H1 (cell line): ENCODE data around the gene YWHAG.

ENCODE experiments used
- CEBPB ChIP-seq: IDR thresholded peaks from 2 replicates; pipeline ENCODE4 v1.6.1; 2012; ENCODE audit warnings: low read depth, low read length
- EZH2 ChIP-seq: fragments of 200-600 bp; sonication (generic); IDR thresholded peaks from 2 replicates; pipeline ENCODE4 v1.7.1; 2012; ENCODE audit warnings: low read depth, mild to moderate bottlenecking, moderate library complexity, low read length, inconsistent platforms; ENCODE audit not compliant: severe bottlenecking
- NANOG ChIP-seq: IDR thresholded peaks from 2 replicates; pipeline ENCODE4 v1.6.1; 2011; ENCODE audit warnings: low read length, low read depth, mild to moderate bottlenecking, inconsistent platforms; ENCODE audit not compliant: insufficient read depth, poor library complexity, severe bottlenecking
- NRF1 ChIP-seq: IDR thresholded peaks from 2 replicates; pipeline ENCODE4 v1.6.1; 2011; ENCODE audit warnings: mild to moderate bottlenecking, low read depth, low read length, improper control_type of control experiment
- POLR2AphosphoS5 ChIP-seq: IDR thresholded peaks from 2 replicates; pipeline ENCODE4 v1.6.1; 2011; ENCODE audit warnings: low read depth, low read length
- SUZ12 ChIP-seq: fragments of 200-600 bp; sonication (generic); IDR thresholded peaks from 2 replicates; pipeline ENCODE4 v1.6.1; 2012; ENCODE audit warnings: mild to moderate bottlenecking, inconsistent platforms, low read length, moderate library complexity, mixed read lengths
- TF ChIP-seq, protein P1 (sequence below), 3 experiments: IDR thresholded peaks; 1 replicate in 2 of 3; 2 replicates in 1 of 3; pipeline versions ENCODE4 v1.5.1 to v1.6.1; 2011; ENCODE audit warnings: low read length in 3 of 3, mild to moderate bottlenecking in 3 of 3, inconsistent platforms in 2 of 3, low read depth in 1 of 3, moderate library complexity in 1 of 3; ENCODE audit not compliant: insufficient read depth in 1 of 3; ENCODE audit errors: control extremely low read depth in 1 of 3
- TF ChIP-seq, protein P2 (sequence below): IDR thresholded peaks from 2 replicates; pipeline ENCODE4 v1.6.1; 2012; ENCODE audit warnings: low read length, inconsistent platforms
- TF ChIP-seq, protein P3 (sequence below): IDR thresholded peaks from 2 replicates; pipeline ENCODE4 v1.6.1; 2012; ENCODE audit warnings: inconsistent platforms

DNA sequence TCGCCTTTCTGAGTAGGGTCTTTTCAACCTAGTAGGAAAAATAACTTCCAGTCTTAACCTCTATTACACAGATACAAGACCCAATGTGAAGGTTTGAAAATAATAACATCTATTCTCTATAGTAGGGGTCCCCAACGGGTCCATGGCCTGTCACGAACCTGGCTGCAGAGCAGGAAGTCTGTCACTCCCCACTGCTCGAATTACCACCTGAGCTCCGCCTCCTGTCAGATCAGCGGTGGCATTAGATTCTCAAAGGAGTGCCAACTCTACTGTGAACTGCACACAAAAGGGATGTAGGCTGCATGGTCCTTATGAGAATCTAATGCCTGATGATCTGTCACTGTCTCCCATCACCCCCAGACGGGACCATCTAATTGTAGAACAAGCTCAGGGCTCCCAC is 7.4 kb downstream of the YWHAG start:
- TF ChIP-seq POLR2AphosphoS5 (no peak), NRF1 (no peak), CEBPB (no peak), EZH2 (no peak), SUZ12 (no peak), NANOG (no peak)
- TF ChIP-seq, protein P1, sequence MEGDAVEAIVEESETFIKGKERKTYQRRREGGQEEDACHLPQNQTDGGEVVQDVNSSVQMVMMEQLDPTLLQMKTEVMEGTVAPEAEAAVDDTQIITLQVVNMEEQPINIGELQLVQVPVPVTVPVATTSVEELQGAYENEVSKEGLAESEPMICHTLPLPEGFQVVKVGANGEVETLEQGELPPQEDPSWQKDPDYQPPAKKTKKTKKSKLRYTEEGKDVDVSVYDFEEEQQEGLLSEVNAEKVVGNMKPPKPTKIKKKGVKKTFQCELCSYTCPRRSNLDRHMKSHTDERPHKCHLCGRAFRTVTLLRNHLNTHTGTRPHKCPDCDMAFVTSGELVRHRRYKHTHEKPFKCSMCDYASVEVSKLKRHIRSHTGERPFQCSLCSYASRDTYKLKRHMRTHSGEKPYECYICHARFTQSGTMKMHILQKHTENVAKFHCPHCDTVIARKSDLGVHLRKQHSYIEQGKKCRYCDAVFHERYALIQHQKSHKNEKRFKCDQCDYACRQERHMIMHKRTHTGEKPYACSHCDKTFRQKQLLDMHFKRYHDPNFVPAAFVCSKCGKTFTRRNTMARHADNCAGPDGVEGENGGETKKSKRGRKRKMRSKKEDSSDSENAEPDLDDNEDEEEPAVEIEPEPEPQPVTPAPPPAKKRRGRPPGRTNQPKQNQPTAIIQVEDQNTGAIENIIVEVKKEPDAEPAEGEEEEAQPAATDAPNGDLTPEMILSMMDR (IDR thresholded peaks at IDR 0.05; ENCODE audit: control extremely low read depth in 1 of 3, insufficient read depth in 1 of 3, low read depth in 1 of 3, low read length in 3 of 3) = no peak
- TF ChIP-seq, protein P2, sequence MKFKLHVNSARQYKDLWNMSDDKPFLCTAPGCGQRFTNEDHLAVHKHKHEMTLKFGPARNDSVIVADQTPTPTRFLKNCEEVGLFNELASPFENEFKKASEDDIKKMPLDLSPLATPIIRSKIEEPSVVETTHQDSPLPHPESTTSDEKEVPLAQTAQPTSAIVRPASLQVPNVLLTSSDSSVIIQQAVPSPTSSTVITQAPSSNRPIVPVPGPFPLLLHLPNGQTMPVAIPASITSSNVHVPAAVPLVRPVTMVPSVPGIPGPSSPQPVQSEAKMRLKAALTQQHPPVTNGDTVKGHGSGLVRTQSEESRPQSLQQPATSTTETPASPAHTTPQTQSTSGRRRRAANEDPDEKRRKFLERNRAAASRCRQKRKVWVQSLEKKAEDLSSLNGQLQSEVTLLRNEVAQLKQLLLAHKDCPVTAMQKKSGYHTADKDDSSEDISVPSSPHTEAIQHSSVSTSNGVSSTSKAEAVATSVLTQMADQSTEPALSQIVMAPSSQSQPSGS = no peak
- TF ChIP-seq, protein P3, sequence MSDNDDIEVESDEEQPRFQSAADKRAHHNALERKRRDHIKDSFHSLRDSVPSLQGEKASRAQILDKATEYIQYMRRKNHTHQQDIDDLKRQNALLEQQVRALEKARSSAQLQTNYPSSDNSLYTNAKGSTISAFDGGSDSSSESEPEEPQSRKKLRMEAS = no peak
